Measurements from ENCODE around the gene CYP4B1.

GRCh38 chr1:46757247-46757955, 41.4 kb upstream of the CYP4B1 start:
- TF ChIP-seq ZBTB26 (tag by site-specific recombination; optimal IDR thresholded peaks at IDR 0.05) (no peak), GLI2 (tag by site-specific recombination; IDR thresholded peaks at IDR 0.05; ENCODE audit: borderline replicate concordance, low read depth) (no peak), CTCF (tag by site-specific recombination; IDR thresholded peaks at IDR 0.05) (no peak), ZFHX2 (tag by site-specific recombination; conservative IDR thresholded peaks at IDR 0.05) (no peak; the same call in 1 of the 2 replicates), ZNF132 (tag by site-specific recombination; IDR thresholded peaks at IDR 0.05; ENCODE audit: borderline replicate concordance) (no peak), OSR2 (tag by site-specific recombination; IDR thresholded peaks at IDR 0.05) (no peak), ZFP3 (tag by site-specific recombination; IDR thresholded peaks at IDR 0.05; ENCODE audit: low read depth) (no peak), YY1 (tag by site-specific recombination; IDR thresholded peaks at IDR 0.05) (no peak), ZNF391 (tag by site-specific recombination; IDR thresholded peaks at IDR 0.05; ENCODE audit: borderline replicate concordance, low read depth) (no peak), SP2 (tag by site-specific recombination; IDR thresholded peaks at IDR 0.05) (no peak), PATZ1 (tag by site-specific recombination; IDR thresholded peaks at IDR 0.05) (no peak)
- TF ChIP-seq, protein P1, sequence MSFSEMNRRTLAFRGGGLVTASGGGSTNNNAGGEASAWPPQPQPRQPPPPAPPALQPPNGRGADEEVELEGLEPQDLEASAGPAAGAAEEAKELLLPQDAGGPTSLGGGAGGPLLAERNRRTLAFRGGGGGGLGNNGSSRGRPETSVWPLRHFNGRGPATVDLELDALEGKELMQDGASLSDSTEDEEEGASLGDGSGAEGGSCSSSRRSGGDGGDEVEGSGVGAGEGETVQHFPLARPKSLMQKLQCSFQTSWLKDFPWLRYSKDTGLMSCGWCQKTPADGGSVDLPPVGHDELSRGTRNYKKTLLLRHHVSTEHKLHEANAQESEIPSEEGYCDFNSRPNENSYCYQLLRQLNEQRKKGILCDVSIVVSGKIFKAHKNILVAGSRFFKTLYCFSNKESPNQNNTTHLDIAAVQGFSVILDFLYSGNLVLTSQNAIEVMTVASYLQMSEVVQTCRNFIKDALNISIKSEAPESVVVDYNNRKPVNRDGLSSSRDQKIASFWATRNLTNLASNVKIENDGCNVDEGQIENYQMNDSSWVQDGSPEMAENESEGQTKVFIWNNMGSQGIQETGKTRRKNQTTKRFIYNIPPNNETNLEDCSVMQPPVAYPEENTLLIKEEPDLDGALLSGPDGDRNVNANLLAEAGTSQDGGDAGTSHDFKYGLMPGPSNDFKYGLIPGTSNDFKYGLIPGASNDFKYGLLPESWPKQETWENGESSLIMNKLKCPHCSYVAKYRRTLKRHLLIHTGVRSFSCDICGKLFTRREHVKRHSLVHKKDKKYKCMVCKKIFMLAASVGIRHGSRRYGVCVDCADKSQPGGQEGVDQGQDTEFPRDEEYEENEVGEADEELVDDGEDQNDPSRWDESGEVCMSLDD (tag by site-specific recombination; IDR thresholded peaks at IDR 0.05) = no peak

Measured in HEK293 (cell line).